Stomach (tissue), 4 donors: ENCODE measurements around the gene RGS3.

Experiments
- CTCF ChIP-seq, 7 experiments: fragments of 450-650 bp in 4 of 7; fragments of 200-600 bp in 3 of 7; sonication (generic) in 3 of 7; IDR thresholded peaks; one replicate each; pipeline ENCODE4 v1.5.1; 2016 to 2019; ENCODE audit warnings: antibody characterized with exemption in 7 of 7, control low read depth in 2 of 7, mild to moderate bottlenecking in 1 of 7
- POLR2A ChIP-seq, 4 donors: fragments of 450-650 bp; IDR thresholded peaks; one replicate each; pipeline ENCODE4 v1.6.1; 2016; ENCODE audit warnings: antibody characterized with exemption in 4 of 4, control low read depth in 2 of 4, mild to moderate bottlenecking in 1 of 4, moderate library complexity in 1 of 4
- POLR2AphosphoS5 ChIP-seq, 3 donors: sonication (generic); formaldehyde crosslinking; IDR thresholded peaks; one replicate each; pipeline ENCODE4 v1.6.1; 2016; ENCODE audit warnings: antibody characterized with exemption in 3 of 3

DNA sequence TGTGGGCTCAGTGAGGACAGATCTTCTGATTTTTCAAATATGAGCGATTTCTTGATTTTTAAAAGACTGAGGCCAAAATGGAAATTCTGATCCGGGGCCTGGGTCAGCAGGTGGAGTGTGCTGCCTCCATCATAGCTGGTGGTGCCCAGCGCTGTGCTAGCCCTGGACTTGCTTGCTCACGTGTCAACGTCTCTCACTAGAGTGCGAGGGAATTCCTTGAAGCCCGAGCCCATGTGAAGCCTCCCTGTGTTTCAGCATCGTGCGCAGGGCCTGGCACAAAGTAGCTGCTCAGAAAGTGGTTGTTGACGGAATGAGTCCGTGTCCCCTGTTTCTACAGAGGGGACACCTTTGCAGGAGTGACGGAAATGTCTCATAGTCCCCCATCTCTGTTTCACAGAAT lies 50.5 kb downstream of the RGS3 start:
- TF ChIP-seq CTCF (IDR thresholded peaks at IDR 0.05) = no peak
- no peak for TF ChIP-seq POLR2A (IDR thresholded peaks at IDR 0.05)
- TF ChIP-seq POLR2AphosphoS5 (IDR thresholded peaks at IDR 0.05) = no peak
